Activated naive CD4-positive, alpha-beta T cell treated with anti-CD3 and anti-CD28 coated beads, Interleukin-2, amount 10 ng/mL, durations not matched to agents 7 days and 5 days (primary cell): ENCODE data around the gene MRPL36.
"Not testable (repeated sequence)": the region's sequence is repeated elsewhere in the genome, so short reads cannot be mapped to it uniquely, and the experiment has no call there.

Experiments
- CTCF ChIA-PET: fragments of 350-600 bp; sonication (Branson Sonifier 250); formaldehyde crosslinking; loops from one replicate; lab custom pipeline; 2021; ENCODE audit warnings: antibody characterized with exemption; lab: Charles Lee
- DNase-seq: peaks from one replicate; pipeline ENCODE4 v3.0.0-alpha.2; 2020
- H3K27ac Mint-ChIP-seq: one replicate; pipeline ENCODE4 v1.8.0; 2021; ENCODE audit warnings: mild to moderate bottlenecking, moderate library complexity, mixed read lengths
- H3K27me3 Mint-ChIP-seq: one replicate; pipeline ENCODE4 v1.8.0; 2021; ENCODE audit warnings: mild to moderate bottlenecking, mixed read lengths
- H3K36me3 Mint-ChIP-seq: one replicate; pipeline ENCODE4 v1.8.0; 2021; ENCODE audit warnings: mixed read lengths
- H3K4me1 Mint-ChIP-seq: one replicate; pipeline ENCODE4 v1.8.0; 2021; ENCODE audit warnings: mixed read lengths
- H3K4me3 Mint-ChIP-seq: one replicate; pipeline ENCODE4 v1.8.0; 2021; ENCODE audit warnings: mild to moderate bottlenecking, moderate library complexity, mixed read lengths
- H3K9me3 Mint-ChIP-seq: one replicate; pipeline ENCODE4 v1.8.0; 2021; ENCODE audit warnings: mixed read lengths

Gene MRPL36

GRCh38 chr5:1800472-1801221, 1.0 kb upstream of the MRPL36 start:
- peaks cover 45% of the 10 kb centered on the region for H3K36me3 Mint-ChIP-seq
- H3K9me3 Mint-ChIP-seq = no peaks in the 10 kb centered on the region
- H3K27me3 Mint-ChIP-seq = no peaks in the 10 kb centered on the region
- peak overlapping the region; percentile 100 for H3K4me3 Mint-ChIP-seq
- H3K27ac Mint-ChIP-seq = peak overlapping the region; percentile 99
- peak; percentile 46 for DNase-seq
- CTCF ChIA-PET = no interaction called here
- H3K4me1 Mint-ChIP-seq = peaks cover 46% of the 10 kb centered on the region

- Mint-ChIP-seq H3K36me3 (peaks cover 41% of the 10 kb centered on the region), H3K4me3 (peak overlapping the region; percentile 100), H3K9me3 (no peaks in the 10 kb centered on the region), H3K27ac (peak overlapping the region; percentile 84), H3K4me1 (peaks cover 52% of the 10 kb centered on the region), H3K27me3 (no peaks in the 10 kb centered on the region)
- CTCF ChIA-PET = interaction anchor here (0.6 to 1.1 kb wide), 3 partner anchors 22 to 33 kb away, joined by 3 to 5 read pairs (median 3); no protein-coding TSS in a partner anchor
- DNase-seq = peak; percentile 59
Observed at GRCh38 chr5:1799110-1799601, 481 bp downstream of the MRPL36 start.

GRCh38 chr5:1798589-1798988, 1.0 kb downstream of the MRPL36 start:
- H3K27ac Mint-ChIP-seq = peak overlapping the region; percentile 84
- CTCF ChIA-PET = interaction anchor here (0.8 to 1.1 kb wide), 2 partner anchors 27 to 33 kb away, joined by 3 to 5 read pairs; no protein-coding TSS in a partner anchor
- H3K36me3 Mint-ChIP-seq = peaks cover 35% of the 10 kb centered on the region
- not testable (repeated sequence) for H3K27me3 Mint-ChIP-seq, DNase-seq, H3K9me3 Mint-ChIP-seq
- peak overlapping the region; percentile 100 for H3K4me3 Mint-ChIP-seq
- peaks cover 52% of the 10 kb centered on the region for H3K4me1 Mint-ChIP-seq

GRCh38 chr5:1797855-1798254, 1.8 kb downstream of the MRPL36 start:
- no peak overlapping the region for H3K27ac Mint-ChIP-seq
- peaks cover 1% of the 10 kb centered on the region for H3K9me3 Mint-ChIP-seq
- peaks cover 31% of the 10 kb centered on the region for H3K36me3 Mint-ChIP-seq
- CTCF ChIA-PET = no interaction called here
- DNase-seq = no peak
- peaks cover 52% of the 10 kb centered on the region for H3K4me1 Mint-ChIP-seq
- no peaks in the 10 kb centered on the region for H3K27me3 Mint-ChIP-seq
- H3K4me3 Mint-ChIP-seq = peak overlapping the region; percentile 100

GRCh38 chr5:1797103-1797800, 2.4 kb downstream of the MRPL36 start:
- Mint-ChIP-seq H3K27ac (no peak overlapping the region), H3K4me1 (peaks cover 52% of the 10 kb centered on the region), H3K36me3 (peaks cover 33% of the 10 kb centered on the region), H3K4me3 (peak overlapping the region; percentile 4), H3K27me3 (no peaks in the 10 kb centered on the region), H3K9me3 (peaks cover 3% of the 10 kb centered on the region)
- DNase-seq = no peak
- CTCF ChIA-PET = no interaction called here

- Mint-ChIP-seq H3K27ac (peak overlapping the region; percentile 55), H3K36me3 (peaks cover 34% of the 10 kb centered on the region)
Observed at GRCh38 chr5:1796371-1797102, 3.1 kb downstream of the MRPL36 start.

GRCh38 chr5:1795931-1796330, 3.7 kb downstream of the MRPL36 start:
- H3K4me3 Mint-ChIP-seq = no peak overlapping the region
- no peak for DNase-seq
- no peak overlapping the region for H3K27ac Mint-ChIP-seq
- peaks cover 3% of the 10 kb centered on the region for H3K9me3 Mint-ChIP-seq
- H3K27me3 Mint-ChIP-seq = no peaks in the 10 kb centered on the region
- peaks cover 34% of the 10 kb centered on the region for H3K36me3 Mint-ChIP-seq
- CTCF ChIA-PET = no interaction called here
- H3K4me1 Mint-ChIP-seq = peaks cover 59% of the 10 kb centered on the region

More at GRCh38 chr5:1796371-1797102, 3.1 kb downstream of the MRPL36 start:
- CTCF ChIA-PET = no interaction called here
- H3K9me3 Mint-ChIP-seq = peaks cover 3% of the 10 kb centered on the region
- H3K4me3 Mint-ChIP-seq = no peak overlapping the region
- H3K27me3 Mint-ChIP-seq = no peaks in the 10 kb centered on the region
- no peak for DNase-seq
- H3K4me1 Mint-ChIP-seq = peaks cover 53% of the 10 kb centered on the region

- no peak for DNase-seq
- no peak overlapping the region for H3K4me3 Mint-ChIP-seq
- CTCF ChIA-PET = no interaction called here
- peaks cover 61% of the 10 kb centered on the region for H3K4me1 Mint-ChIP-seq
- no peak overlapping the region for H3K27ac Mint-ChIP-seq
- H3K27me3 Mint-ChIP-seq = no peaks in the 10 kb centered on the region
- peaks cover 3% of the 10 kb centered on the region for H3K9me3 Mint-ChIP-seq
- H3K36me3 Mint-ChIP-seq = peaks cover 34% of the 10 kb centered on the region
Observed at GRCh38 chr5:1795506-1795905, 4.1 kb downstream of the MRPL36 start.

- Mint-ChIP-seq H3K27ac (no peak overlapping the region), H3K27me3 (no peaks in the 10 kb centered on the region), H3K9me3 (peaks cover 3% of the 10 kb centered on the region), H3K4me3 (no peak overlapping the region), H3K4me1 (peaks cover 66% of the 10 kb centered on the region), H3K36me3 (peaks cover 33% of the 10 kb centered on the region)
- CTCF ChIA-PET = no interaction called here
- no peak for DNase-seq
Observed at GRCh38 chr5:1794901-1795290, 4.7 kb downstream of the MRPL36 start.

- DNase-seq = no peak
- H3K9me3 Mint-ChIP-seq = peaks cover 3% of the 10 kb centered on the region
- H3K36me3 Mint-ChIP-seq = peaks cover 31% of the 10 kb centered on the region
- peak overlapping the region; percentile 99 for H3K27ac Mint-ChIP-seq
- no peak overlapping the region for H3K4me3 Mint-ChIP-seq
- no peaks in the 10 kb centered on the region for H3K27me3 Mint-ChIP-seq
- H3K4me1 Mint-ChIP-seq = peaks cover 73% of the 10 kb centered on the region
- CTCF ChIA-PET = no interaction called here
Observed at GRCh38 chr5:1793966-1794900, 5.4 kb downstream of the MRPL36 start.

- Mint-ChIP-seq H3K4me1 (peaks cover 73% of the 10 kb centered on the region), H3K27ac (peak overlapping the region; percentile 99), H3K36me3 (peaks cover 25% of the 10 kb centered on the region), H3K4me3 (peak overlapping the region; percentile 65), H3K9me3 (peaks cover 3% of the 10 kb centered on the region), H3K27me3 (peaks cover 3% of the 10 kb centered on the region)
- peak; percentile 28 for DNase-seq
- CTCF ChIA-PET = interaction anchor here (0.9 kb wide), 1 partner anchor 10 kb away, joined by 3 read pairs; no protein-coding TSS in a partner anchor
Observed at GRCh38 chr5:1793301-1793740, 6.3 kb downstream of the MRPL36 start.

- peaks cover 69% of the 10 kb centered on the region for H3K4me1 Mint-ChIP-seq
- CTCF ChIA-PET = interaction anchor here (0.9 kb wide), 1 partner anchor 11 kb away, joined by 3 read pairs; no protein-coding TSS in a partner anchor
Observed at GRCh38 chr5:1792842-1793266, 6.8 kb downstream of the MRPL36 start.

GRCh38 chr5:1791176-1791575, 8.5 kb downstream of the MRPL36 start:
- DNase-seq = no peak
- CTCF ChIA-PET = no interaction called here
- Mint-ChIP-seq H3K27ac (peak overlapping the region; percentile 99), H3K4me3 (no peak overlapping the region), H3K4me1 (peaks cover 61% of the 10 kb centered on the region), H3K36me3 (peaks cover 11% of the 10 kb centered on the region), H3K27me3 (peaks cover 3% of the 10 kb centered on the region), H3K9me3 (peaks cover 3% of the 10 kb centered on the region)

More at GRCh38 chr5:1792842-1793266, 6.8 kb downstream of the MRPL36 start:
- peak overlapping the region; percentile 99 for H3K27ac Mint-ChIP-seq
- peaks cover 3% of the 10 kb centered on the region for H3K27me3 Mint-ChIP-seq
- DNase-seq = peak; percentile 85
- peaks cover 3% of the 10 kb centered on the region for H3K9me3 Mint-ChIP-seq
- H3K36me3 Mint-ChIP-seq = peaks cover 22% of the 10 kb centered on the region
- peak overlapping the region; percentile 65 for H3K4me3 Mint-ChIP-seq
